PC-3 (cell line): Measurements from ENCODE around the gene GUSB.
"Not testable (repeated sequence)": the region's sequence is repeated elsewhere in the genome, so short reads cannot be mapped to it uniquely, and the experiment has no call there.

ENCODE experiments used
- CTCF ChIP-seq: fragments of 300-600 bp; sonication (generic); conservative IDR thresholded peaks from 2 replicates; pipeline ENCODE4 v1.5.1; 2017; ENCODE audit warnings: antibody characterized with exemption, low read depth, mild to moderate bottlenecking, low read length
- EZH2phosphoT487 ChIP-seq: fragments of 300-600 bp; sonication (generic); IDR thresholded peaks from 2 replicates; pipeline ENCODE4 v1.6.1; 2018; ENCODE audit warnings: mild to moderate bottlenecking, antibody characterized with exemption, low read length, borderline replicate concordance

DNA sequence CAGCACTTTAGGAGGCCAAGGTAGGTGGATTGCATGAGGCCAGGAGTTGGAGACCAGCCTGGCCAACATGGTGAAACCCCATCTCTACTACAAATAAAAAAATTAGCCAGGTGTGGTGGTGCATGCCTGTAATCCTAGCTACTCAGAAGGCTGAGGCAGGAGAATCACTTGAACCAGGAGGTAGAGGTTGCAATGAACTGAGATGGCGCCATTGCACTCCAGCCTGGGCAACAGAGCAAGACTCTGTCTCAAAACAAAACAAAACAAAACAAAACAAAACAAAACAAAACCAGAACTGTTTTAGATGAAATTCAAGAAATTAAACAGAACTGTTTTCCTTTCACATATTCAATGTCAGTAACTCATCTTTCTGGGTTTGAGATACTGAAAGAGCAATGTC is 6.5 kb upstream of the GUSB start:
- not testable (repeated sequence) for TF ChIP-seq CTCF, EZH2phosphoT487
